Adrenal gland (tissue), 5 donors: ENCODE results near the gene CYP3A7.

Experiments
- CTCF ChIP-seq, 6 experiments: fragments of 450-650 bp in 4 of 6; fragments of 200-600 bp in 2 of 6; sonication (generic) in 1 of 6; IDR thresholded peaks; 1 replicate in 5 of 6; 2 replicates in 1 of 6; pipeline versions ENCODE4 v1.5.1 to v1.8.0; 2016 to 2021; ENCODE audit warnings: antibody characterized with exemption in 6 of 6, mild to moderate bottlenecking in 2 of 6, moderate library complexity in 1 of 6
- POLR2A ChIP-seq, 2 donors: fragments of 450-650 bp; IDR thresholded peaks; one replicate each; pipeline ENCODE4 v1.6.1; 2017; ENCODE audit warnings: antibody characterized with exemption in 2 of 2, mild to moderate bottlenecking in 2 of 2, moderate library complexity in 1 of 2
- donor health status: DM: no; HTN: no; CAD: no.

DNA sequence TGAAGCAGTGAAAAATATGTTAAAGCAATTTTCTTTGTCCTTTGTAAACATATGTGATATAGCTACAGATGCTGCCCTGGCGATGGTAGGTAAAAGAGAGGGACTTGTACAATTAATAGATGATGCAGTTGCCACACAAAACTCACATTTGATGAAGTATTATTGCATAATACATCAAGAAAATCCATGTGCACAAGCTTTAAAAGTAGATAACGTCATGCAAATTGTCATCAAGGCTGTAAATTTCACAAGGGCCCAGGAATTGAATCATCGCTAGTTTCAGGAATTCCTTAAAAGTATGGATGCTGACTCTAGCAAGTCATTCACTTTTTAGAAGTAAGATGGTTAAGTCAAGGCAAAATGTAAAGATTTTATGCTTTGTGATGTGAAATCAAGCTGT, 65.2 kb downstream of the CYP3A7 start:
- TF ChIP-seq POLR2A (IDR thresholded peaks at IDR 0.05) (no peak), CTCF (IDR thresholded peaks at IDR 0.05) (no peak)
